Upper lobe of left lung (tissue), 6 donors: ENCODE results near the gene NSF. TPM values are rescaled to one million over a fixed set of nuclear protein-coding genes. Genes with fewer than 3 reads are reported as not detected.

Experiments
- ATAC-seq, 2 donors: fragments of 200-7000 bp; cut with Tn5 transposase; one replicate each; pipeline ENCODE4 v1.9.1; 2022; ENCODE audit warnings: mild to moderate bottlenecking in 2 of 2, moderate library complexity in 2 of 2; ENCODE audit not compliant: low FRiP score in 2 of 2
- DNase-seq, 2 donors: peaks; one replicate each; pipeline ENCODE4 v3.0.0-alpha.2; 2019 to 2020
- H3K27ac ChIP-seq, 4 donors: fragments of 200-600 bp; sonication (generic); one replicate each; pipeline ENCODE4 v1.5.1; 2016 to 2019
- H3K27me3 ChIP-seq, 4 donors: fragments of 200-600 bp; sonication (generic); one replicate each; pipeline ENCODE4 v1.5.1; 2017 to 2019
- H3K36me3 ChIP-seq, 4 donors: fragments of 200-600 bp; sonication (generic); one replicate each; pipeline ENCODE4 v1.5.1; 2016 to 2019
- H3K4me1 ChIP-seq, 4 donors: fragments of 200-600 bp; sonication (generic); one replicate each; pipeline ENCODE4 v1.5.1; 2018 to 2019
- H3K4me3 ChIP-seq, 4 donors: fragments of 200-600 bp; sonication (generic); one replicate each; pipeline ENCODE4 v1.5.1; 2017 to 2019; ENCODE audit warnings: mild to moderate bottlenecking in 2 of 4, moderate library complexity in 1 of 4
- H3K9me3 ChIP-seq, 4 donors: fragments of 200-600 bp; sonication (generic); one replicate each; pipeline ENCODE4 v1.5.1; 2018 to 2019
- CTCF ChIP-seq, 6 experiments: fragments of 450-650 bp in 4 of 6; fragments of 200-600 bp in 2 of 6; sonication (generic) in 2 of 6; IDR thresholded peaks; one replicate each; pipeline ENCODE4 v1.5.1; 2016 to 2019; ENCODE audit warnings: antibody characterized with exemption in 6 of 6
- EP300 ChIP-seq, 4 donors: sonication (generic); formaldehyde crosslinking; IDR thresholded peaks; one replicate each; pipeline ENCODE4 v1.5.1; 2017; ENCODE audit warnings: antibody characterized with exemption in 4 of 4, control low read depth in 2 of 4
- POLR2A ChIP-seq, 4 donors: fragments of 450-650 bp; IDR thresholded peaks; one replicate each; pipeline ENCODE4 v1.5.1; 2016 to 2017; ENCODE audit warnings: antibody characterized with exemption in 4 of 4, mild to moderate bottlenecking in 2 of 4
- POLR2AphosphoS5 ChIP-seq, 2 donors: sonication (generic); formaldehyde crosslinking; IDR thresholded peaks; one replicate each; pipeline ENCODE4 v1.5.1; 2017; ENCODE audit warnings: antibody characterized with exemption in 2 of 2
- WGBS, 2 donors: methylation state at CpG; one replicate each; pipeline ENCODE4 v1.1.5; 2017 to 2018; 5-methylcytosine and 5-hydroxymethylcytosine counted together
- total RNA-seq, 6 donors: library from RNA; depleted of rRNA in 4 of 6; stranded (reverse); fragments of >200 nt in 4 of 6; gene quantifications; one replicate each; pipeline versions ENCODE4 v1.1.0 to v1.2.1, GENCODE V29; 2016 to 2021
- donor health status: DM: no; HTN: no; CAD: no; lungs with moderate emphysema.
- donor health status: DM: no; HTN: yes; CAD: no; lungs with severe emphysema.

NSF gene
- total RNA-seq, 6 donors from 2014 or later = 11.2 to 40.5 (median 25.7) TPM

- no peak for DNase-seq
- Histone ChIP-seq H3K4me1 (no peaks in the 10 kb centered on the region), H3K27ac (no peak overlapping the region), H3K4me3 (no peak overlapping the region), H3K9me3 (no peaks in the 10 kb centered on the region), H3K36me3 (peaks cover 0 to 22% (median 6%) of the 10 kb centered on the region in 4 donors), H3K27me3 (no peaks in the 10 kb centered on the region)
- WGBS, 2 donors = 92 to 96% methylated on average over 1 of the region's 1 CpG
- ATAC-seq = no peak
- TF ChIP-seq EP300 (IDR thresholded peaks at IDR 0.05) (no peak), POLR2A (IDR thresholded peaks at IDR 0.05) (no peak), POLR2AphosphoS5 (IDR thresholded peaks at IDR 0.05) (no peak), CTCF (IDR thresholded peaks at IDR 0.05) (no peak)
Measured at GRCh38 chr17:46730679-46731078, 140.2 kb downstream of the NSF start.

- no peak for DNase-seq
- no peak for ATAC-seq
- 89 to 96% methylated on average over 1 of the region's 1 CpG for WGBS, 2 donors
- Histone ChIP-seq H3K4me3 (no peak overlapping the region), H3K27me3 (no peaks in the 10 kb centered on the region), H3K4me1 (no peaks in the 10 kb centered on the region), H3K9me3 (no peaks in the 10 kb centered on the region), H3K27ac (no peak overlapping the region), H3K36me3 (peaks cover 0 to 22% (median 6%) of the 10 kb centered on the region in 4 donors)
- TF ChIP-seq CTCF (IDR thresholded peaks at IDR 0.05) = no peak
- no peak for TF ChIP-seq EP300 (IDR thresholded peaks at IDR 0.05)
- no peak for TF ChIP-seq POLR2AphosphoS5 (IDR thresholded peaks at IDR 0.05)
- no peak for TF ChIP-seq POLR2A (IDR thresholded peaks at IDR 0.05)
Measured at GRCh38 chr17:46732160-46732559, 141.7 kb downstream of the NSF start.

GRCh38 chr17:46732754-46733398 lies 142.4 kb downstream of the NSF start:
- TF ChIP-seq POLR2A (IDR thresholded peaks at IDR 0.05) (no peak), EP300 (IDR thresholded peaks at IDR 0.05) (no peak), CTCF (IDR thresholded peaks at IDR 0.05) (no peak), POLR2AphosphoS5 (IDR thresholded peaks at IDR 0.05) (no peak)

GRCh38 chr17:46733837-46734475 lies 143.5 kb downstream of the NSF start:
- DNase-seq = no peak
- ATAC-seq = no peak
- H3K27me3 ChIP-seq = no peaks in the 10 kb centered on the region
- TF ChIP-seq POLR2AphosphoS5 (IDR thresholded peaks at IDR 0.05) (no peak), EP300 (IDR thresholded peaks at IDR 0.05) (no peak), CTCF (IDR thresholded peaks at IDR 0.05) (no peak), POLR2A (IDR thresholded peaks at IDR 0.05) (no peak)
- H3K36me3 ChIP-seq = peaks cover 0 to 17% (median 4%) of the 10 kb centered on the region in 4 donors
- no peak overlapping the region for H3K27ac ChIP-seq
- 93 to 96% methylated on average over 1 of the region's 1 CpG for WGBS, 2 donors
- H3K4me1 ChIP-seq = no peaks in the 10 kb centered on the region
- H3K4me3 ChIP-seq = no peak overlapping the region
- H3K9me3 ChIP-seq = no peaks in the 10 kb centered on the region

More at GRCh38 chr17:46732754-46733398, 142.4 kb downstream of the NSF start:
- 83 to 88% methylated on average over 7 of the region's 7 CpGs for WGBS, 2 donors
- Histone ChIP-seq H3K27ac (no peak overlapping the region), H3K27me3 (no peaks in the 10 kb centered on the region), H3K36me3 (peaks cover 0 to 18% (median 6%) of the 10 kb centered on the region in 4 donors), H3K4me1 (no peaks in the 10 kb centered on the region), H3K4me3 (no peak overlapping the region), H3K9me3 (no peaks in the 10 kb centered on the region)
- DNase-seq (no peak), ATAC-seq (no peak)
